ENCODE results near the gene PRLH.

Gene PRLH

DNA sequence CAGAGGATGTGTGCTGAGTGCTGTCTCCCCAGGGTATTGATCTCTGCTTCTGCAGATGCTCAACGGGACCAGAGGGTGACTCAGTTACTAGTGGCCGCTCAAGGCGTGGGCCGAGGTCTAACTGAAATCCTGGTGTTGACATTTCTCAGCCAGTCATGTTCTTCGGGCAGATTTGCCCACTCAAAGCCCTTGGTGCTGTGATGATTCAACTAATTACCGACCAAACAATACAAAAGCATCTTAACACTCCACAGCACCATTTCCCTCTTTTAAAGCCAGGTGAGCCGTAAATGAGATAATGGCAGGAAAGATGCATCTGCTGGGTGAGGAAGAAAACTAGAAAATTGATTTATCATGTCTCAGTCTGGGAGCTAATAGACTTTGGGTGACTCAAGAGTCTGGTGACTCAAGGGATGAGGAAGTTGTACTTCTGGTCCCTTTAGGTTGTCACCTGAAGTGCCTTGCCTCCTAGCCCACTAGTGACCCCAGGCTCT is 32.7 kb upstream of the PRLH start:
- TF ChIP-seq POLR2A (IDR thresholded peaks at IDR 0.05; ENCODE audit: low read depth, low read length) = no peak
- no peak for FAIRE-seq
- DNase-seq (ENCODE audit: insufficient read length, low spot score) = no peak

DNA sequence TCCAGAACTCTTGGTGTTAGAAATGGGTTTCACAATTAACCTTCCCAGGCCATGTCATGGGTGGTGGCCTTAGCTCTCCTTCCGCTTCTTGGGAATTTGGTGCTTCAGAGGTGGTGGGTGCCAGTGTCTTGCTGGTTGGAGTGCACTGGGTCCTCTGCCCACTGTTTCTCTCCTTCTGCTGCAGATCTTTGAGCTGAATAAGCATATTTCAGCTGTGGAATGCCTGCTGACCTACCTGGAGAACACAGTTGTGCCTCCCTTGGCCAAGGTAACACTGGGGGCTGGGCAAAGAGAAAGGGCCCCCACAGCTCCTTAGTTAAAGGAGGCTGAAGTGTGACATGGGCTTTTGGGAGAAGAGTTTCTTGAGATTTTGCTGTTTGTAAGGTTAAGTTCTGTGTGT is 32.0 kb upstream of the PRLH start:
- FAIRE-seq (no peak), DNase-seq (ENCODE audit: insufficient read length, low spot score) (no peak)
- no peak for TF ChIP-seq POLR2A (IDR thresholded peaks at IDR 0.05; ENCODE audit: low read depth, low read length)

DNA sequence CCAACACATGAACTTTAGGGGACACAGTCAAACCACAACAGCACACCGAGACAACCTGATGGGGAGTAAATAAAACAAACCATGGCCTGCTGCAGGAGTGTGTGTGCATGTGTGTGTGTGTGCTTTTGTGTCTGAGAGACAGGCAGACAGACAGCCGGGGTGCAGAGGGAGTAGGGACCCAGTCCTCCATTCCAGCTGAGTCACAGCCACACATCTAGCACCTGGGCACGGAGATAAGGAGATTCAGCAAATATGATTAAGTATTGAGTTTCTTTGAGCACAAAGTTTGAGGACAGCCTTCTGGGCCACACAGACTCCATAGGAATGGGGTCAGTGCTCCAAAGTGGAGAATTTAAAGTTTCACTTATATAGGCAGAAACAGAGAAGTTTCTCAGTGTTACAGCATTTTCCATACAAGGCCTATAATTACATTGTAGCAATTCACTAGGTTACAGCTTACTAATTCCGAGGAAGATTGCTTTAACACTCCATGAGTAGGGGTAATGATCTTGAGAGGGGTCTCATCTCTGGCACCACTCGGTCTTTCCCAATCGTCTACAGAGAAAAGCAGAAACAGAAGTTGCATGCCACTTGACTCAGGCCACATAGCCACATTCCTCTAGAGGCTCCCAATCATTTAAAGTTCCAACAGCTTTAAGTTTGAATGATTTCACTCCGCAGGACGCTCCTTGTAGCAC is 30.8 kb upstream of the PRLH start:
- FAIRE-seq (no peak), DNase-seq (ENCODE audit: insufficient read length, low spot score) (no peak)
- TF ChIP-seq POLR2A (IDR thresholded peaks at IDR 0.05; ENCODE audit: low read depth, low read length) = no peak

DNA sequence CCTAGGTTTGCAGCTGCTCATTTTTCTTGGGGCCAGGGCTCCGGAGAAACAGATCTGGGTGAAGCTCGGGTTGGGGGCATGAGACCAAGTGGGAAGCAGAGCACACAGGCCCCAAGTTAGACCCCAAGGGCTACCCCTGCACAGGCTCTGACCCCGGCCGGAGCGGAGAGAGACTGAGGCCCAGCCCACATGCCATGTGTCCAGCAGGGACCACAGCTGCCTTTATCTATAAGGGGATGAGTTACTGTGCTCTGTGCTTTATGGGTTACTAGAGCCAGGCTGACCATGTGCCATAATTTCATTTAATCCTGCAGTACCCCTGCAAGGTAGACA is 30.3 kb upstream of the PRLH start:
- no peak for FAIRE-seq
- no peak for TF ChIP-seq POLR2A (IDR thresholded peaks at IDR 0.05; ENCODE audit: low read depth, low read length)
- DNase-seq (ENCODE audit: insufficient read length, low spot score) = no peak

DNA sequence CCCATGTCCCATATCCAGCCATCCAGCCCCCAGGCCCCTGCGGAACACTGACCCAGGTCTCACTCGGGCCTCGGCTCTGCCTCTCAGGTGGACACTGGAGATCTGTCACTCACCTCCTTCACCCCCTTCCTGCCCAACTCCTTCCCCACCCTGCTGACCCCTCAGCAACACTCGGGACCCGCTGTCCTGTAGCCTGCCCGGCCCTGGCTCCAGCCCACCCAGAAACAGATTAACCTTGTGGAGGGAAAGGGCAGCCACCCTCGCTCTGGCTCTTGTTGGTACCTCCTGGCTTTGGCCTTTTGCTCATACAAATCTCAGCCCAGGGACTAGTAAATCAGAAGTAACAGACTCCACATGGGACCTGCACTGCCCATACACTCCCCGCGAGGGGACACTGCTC is 29.8 kb upstream of the PRLH start:
- no peak for DNase-seq (ENCODE audit: insufficient read length, low spot score)
- no peak for TF ChIP-seq POLR2A (IDR thresholded peaks at IDR 0.05; ENCODE audit: low read depth, low read length)

DNA sequence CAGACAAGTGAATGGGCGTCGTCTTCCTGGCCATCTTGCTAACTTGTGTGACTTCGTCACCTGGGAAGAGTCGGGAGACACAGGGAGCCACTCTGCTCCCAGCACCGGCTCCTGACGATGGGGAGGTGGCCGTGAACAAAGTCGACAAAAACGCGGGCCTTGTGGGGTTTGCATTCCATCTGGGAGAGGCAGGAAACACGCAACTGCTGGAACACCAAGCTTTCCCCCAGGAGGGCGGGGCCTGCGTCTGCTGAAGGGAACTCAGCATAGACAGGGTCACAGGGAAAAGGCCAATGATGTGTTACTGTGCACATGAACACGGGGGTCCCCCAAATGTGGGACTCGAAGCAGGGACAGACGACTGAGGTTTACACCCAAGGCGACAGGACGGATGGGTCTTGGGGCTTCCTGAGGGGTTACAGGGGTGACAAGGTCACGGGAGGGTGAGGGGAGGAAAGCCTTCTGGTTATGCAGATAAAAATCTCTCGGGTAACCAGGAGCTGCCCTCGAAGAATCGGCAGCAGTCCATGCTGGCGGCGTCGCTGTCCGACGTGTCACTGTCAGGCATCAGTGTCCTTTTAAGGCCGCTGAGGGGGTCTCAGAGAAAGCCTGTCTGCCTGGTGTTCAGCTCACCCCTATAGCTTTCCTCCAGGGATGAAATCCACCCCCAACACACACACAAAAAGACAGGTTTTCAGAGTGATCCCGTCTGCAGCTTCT is 28.2 kb upstream of the PRLH start:
- DNase-seq (ENCODE audit: insufficient read length, low spot score) = no peak
- no peak for FAIRE-seq
- no peak for TF ChIP-seq POLR2A (IDR thresholded peaks at IDR 0.05; ENCODE audit: low read depth, low read length)

More for the DNA sequence above, 29.8 kb upstream of the PRLH start:
- no peak for FAIRE-seq

DNA sequence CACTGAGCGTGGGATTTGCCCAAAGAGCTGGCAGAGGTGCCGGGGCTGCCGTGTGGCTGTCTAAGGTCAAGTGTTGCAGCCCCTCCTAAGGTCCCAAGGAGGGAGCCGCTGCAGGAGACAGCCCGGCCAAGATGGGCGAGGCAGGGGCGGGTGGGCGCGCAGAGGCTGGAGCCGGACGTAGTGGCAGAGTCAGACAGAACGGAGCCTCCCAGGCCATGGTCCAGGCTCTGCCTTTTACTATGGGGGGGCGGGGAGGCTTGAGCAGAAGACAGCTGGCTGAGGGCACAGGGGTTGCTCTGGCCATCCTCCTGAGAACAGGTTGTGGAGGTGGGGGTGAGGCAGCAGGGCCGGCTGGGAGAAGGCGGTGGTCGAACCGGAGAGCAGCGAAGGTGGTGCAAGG is 27.5 kb upstream of the PRLH start:
- no peak for FAIRE-seq
- no peak for TF ChIP-seq POLR2A (IDR thresholded peaks at IDR 0.05; ENCODE audit: low read depth, low read length)
- DNase-seq (ENCODE audit: insufficient read length, low spot score) = no peak

DNA sequence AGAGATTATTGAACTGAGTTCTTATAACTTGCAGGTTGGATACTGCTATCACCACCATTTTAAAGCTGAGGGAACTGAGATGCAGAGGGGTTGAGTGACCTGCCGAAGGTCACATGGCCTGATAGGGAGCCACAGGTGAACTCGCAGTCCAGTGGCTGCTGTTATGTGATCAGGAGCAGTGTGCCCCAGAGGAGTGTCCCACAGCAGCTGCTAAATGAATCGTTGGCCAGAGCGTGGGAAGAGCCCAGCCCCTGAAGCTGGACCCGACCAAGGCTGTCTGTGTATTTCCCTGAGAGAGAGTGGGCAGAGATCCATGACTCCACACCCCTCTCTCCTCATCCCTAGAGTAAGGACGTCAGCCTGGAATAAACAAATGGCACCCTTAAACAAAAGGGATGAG is 26.7 kb upstream of the PRLH start:
- TF ChIP-seq POLR2A (IDR thresholded peaks at IDR 0.05; ENCODE audit: low read depth, low read length) = no peak
- FAIRE-seq (no peak), DNase-seq (ENCODE audit: insufficient read length, low spot score) (no peak)

DNA sequence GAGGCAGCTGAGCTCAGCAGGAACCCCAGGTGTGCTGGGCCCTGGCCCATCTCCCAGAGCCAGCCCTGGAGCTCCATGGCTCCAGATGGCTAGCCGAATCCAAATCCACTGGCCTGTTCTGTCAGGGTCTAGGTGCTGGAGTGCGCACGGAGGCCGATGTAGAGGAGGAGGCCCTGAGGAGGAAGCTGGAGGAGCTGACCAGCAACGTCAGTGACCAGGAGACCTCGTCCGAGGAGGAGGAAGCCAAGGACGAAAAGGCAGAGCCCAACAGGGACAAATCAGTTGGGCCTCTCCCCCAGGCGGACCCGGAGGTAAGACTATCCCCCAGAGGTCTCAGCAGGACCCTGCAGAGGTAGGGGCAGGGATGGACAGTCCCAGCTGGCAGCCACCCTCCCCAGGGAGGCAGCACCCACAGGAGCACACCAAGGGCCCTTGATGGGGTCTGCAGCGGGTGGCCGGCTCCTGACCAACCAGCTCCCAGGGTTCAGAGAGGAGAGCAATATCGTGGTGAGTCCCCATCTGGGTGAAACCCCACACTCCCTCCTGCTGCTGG is 26.1 kb upstream of the PRLH start:
- DNase-seq (ENCODE audit: insufficient read length, low spot score) (no peak), FAIRE-seq (no peak)
- TF ChIP-seq POLR2A (IDR thresholded peaks at IDR 0.05; ENCODE audit: low read depth, low read length) = no peak

DNA sequence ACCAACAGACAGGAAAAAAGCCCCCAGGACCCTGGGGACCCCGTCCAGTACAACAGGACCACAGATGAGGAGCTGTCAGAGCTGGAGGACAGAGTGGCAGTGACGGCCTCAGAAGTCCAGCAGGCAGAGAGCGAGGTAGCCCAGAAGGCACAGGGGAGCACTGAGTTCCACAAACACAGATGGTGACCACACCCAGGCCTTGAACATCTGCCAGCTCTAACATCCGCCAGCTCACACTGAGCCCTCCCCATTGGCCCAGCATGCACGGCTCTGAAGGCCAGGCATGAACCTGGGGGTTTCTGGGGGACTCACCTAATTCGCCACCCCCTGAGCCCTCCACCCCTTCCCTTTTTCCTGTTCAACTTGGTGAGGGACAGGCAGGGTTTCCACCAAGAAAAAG is 25.6 kb upstream of the PRLH start:
- FAIRE-seq = peak; percentile 43
- DNase-seq (ENCODE audit: insufficient read length, low spot score) = peak; percentile 65

DNA sequence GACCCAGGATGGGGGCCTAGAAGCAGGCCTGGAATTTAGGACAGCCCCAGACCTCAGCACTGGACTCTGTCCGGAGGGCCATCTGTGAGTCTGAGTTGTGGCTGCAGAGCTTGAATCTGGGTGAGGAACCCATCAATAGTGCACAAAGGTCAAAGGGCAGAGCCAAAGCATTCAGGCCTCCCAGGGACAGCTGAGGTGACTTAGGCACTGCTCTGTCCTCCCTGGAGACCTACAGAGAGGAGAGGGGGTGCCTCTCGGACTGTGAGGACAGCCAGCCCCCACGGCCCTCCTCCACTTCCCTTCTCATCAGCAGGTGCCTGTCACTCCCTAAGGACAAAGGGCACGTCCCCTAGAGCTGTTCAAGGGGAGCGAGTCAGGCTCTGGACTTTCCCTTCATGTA is 25.1 kb upstream of the PRLH start:
- no peak for DNase-seq (ENCODE audit: insufficient read length, low spot score)
- no peak for FAIRE-seq

More for the DNA sequence above, 25.6 kb upstream of the PRLH start:
- no peak for TF ChIP-seq POLR2A (IDR thresholded peaks at IDR 0.05; ENCODE audit: low read depth, low read length)

DNA sequence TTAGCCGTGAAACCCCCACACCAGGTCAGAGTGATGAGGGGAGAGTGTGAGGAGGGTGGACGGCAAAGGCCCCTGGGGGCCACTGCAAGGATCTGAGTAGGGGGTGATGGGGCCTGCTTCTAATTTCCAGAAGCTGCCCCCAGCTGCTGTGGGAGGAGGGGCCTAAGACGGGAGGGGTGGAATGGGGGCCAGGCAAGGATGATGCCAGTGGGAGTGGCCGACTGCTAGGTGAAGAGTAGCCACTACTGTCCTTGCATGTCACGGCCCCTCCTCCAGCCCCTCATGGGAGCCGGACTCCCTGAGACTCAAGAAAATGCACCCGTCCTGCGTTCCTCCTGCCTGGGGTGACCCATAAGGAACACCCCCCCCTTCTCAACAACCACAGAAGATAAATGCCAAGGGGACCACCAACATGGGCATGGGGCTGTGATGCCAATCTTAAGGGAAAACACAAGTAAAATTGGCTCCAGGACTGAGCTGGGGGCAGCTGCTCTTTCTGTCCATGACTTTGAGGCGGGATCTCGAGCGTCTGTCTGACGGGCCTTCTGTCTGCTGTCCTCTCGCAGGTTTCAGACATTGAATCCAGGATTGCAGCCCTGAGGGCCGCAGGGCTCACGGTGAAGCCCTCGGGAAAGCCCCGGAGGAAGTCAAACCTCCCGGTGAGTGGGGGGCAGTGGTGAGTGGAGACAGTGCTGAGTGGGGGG is 24.2 kb upstream of the PRLH start:
- DNase-seq (ENCODE audit: insufficient read length, low spot score) (no peak), FAIRE-seq (no peak)
- no peak for TF ChIP-seq POLR2A (IDR thresholded peaks at IDR 0.05; ENCODE audit: low read depth, low read length)

More for the DNA sequence above, 25.1 kb upstream of the PRLH start:
- TF ChIP-seq POLR2A (IDR thresholded peaks at IDR 0.05; ENCODE audit: low read depth, low read length) = no peak

DNA sequence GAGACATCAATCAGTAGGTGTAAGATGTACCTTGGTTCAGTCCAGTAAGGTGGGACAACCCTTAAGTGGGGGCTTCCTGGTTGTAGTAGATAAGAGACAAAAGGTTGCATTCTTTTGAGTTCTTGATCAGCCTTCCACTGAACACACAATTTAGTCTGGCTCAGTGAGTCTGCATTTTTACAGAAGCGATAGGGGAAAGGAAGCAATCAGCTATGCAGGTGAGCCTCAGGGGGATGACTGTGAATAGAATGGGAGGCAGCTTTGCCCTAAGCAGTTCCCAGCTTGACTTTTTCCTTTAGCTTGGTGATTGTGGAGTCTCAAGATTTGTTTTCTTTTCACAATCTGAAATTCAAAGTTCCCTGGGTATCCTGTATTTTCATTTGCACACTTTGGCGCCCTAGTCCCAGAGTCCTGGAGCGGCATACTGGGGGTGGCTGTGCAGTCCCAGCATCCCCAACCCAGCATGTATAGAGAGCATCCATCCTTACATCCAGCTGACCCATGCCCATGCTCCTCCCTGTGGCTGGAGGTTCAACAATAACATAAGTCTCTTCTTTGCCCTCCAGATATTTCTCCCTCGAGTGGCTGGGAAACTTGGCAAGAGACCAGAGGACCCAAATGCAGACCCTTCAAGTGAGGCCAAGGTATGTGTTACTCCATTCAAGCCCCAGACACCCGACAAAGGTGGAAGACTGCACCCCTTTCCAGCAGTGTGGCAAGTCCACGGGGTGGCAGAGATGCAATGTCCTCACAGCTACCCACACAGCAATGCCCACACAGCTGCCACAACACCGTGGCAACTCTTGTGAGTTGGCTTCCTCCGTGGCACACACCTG is 20.1 kb upstream of the PRLH start:
- FAIRE-seq (no peak), DNase-seq (ENCODE audit: insufficient read length, low spot score) (no peak)
- no peak for TF ChIP-seq POLR2A (IDR thresholded peaks at IDR 0.05; ENCODE audit: low read depth, low read length)
